SK-N-SH treated with all-trans-retinoic acid at 6 μM for 48 hours (cell line): ENCODE results near the gene TADA2B.

ENCODE experiments used
- ARNTL ChIP-seq: fragments of 450-650 bp; formaldehyde crosslinking; IDR thresholded peaks from 2 replicates; pipeline ENCODE4 v1.5.0; 2020; ENCODE audit warnings: low read depth, mild to moderate bottlenecking, moderate library complexity, borderline replicate concordance
- ISL1 ChIP-seq: fragments of 250-450 bp; sonication (Bioruptor Pico); IDR thresholded peaks from 2 replicates; pipeline ENCODE4 v2.1.2; 2022; ENCODE audit warnings: mild to moderate bottlenecking, moderate library complexity
- OSR1 ChIP-seq: fragments of 250-450 bp; sonication (Bioruptor Pico); IDR thresholded peaks from 2 replicates; pipeline ENCODE4 v1.8.0; 2022; ENCODE audit warnings: moderate library complexity, mild to moderate bottlenecking, inconsistent platforms
- RARB ChIP-seq: fragments of 250-450 bp; sonication (Bioruptor Pico); IDR thresholded peaks from 2 replicates; pipeline ENCODE4 v1.8.0; 2021; ENCODE audit warnings: mild to moderate bottlenecking, moderate library complexity
- ZFP3 ChIP-seq: fragments of 250-450 bp; sonication (Bioruptor Pico); IDR thresholded peaks from 2 replicates; pipeline ENCODE4 v1.5.0; 2020; ENCODE audit warnings: mild to moderate bottlenecking, moderate library complexity
- TF ChIP-seq, protein P1 (sequence below): fragments of 250-450 bp; sonication (Bioruptor Pico); IDR thresholded peaks from 2 replicates; pipeline ENCODE4 v1.5.1; 2020; ENCODE audit warnings: low read depth, mild to moderate bottlenecking, moderate library complexity
- TF ChIP-seq, protein P2 (sequence below): fragments of 250-450 bp; sonication (Bioruptor Pico); IDR thresholded peaks from 2 replicates; pipeline ENCODE4 v1.8.0; 2021; ENCODE audit warnings: low read depth, mild to moderate bottlenecking, moderate library complexity, borderline replicate concordance
- TF ChIP-seq, protein P3 (sequence below): fragments of 250-450 bp; sonication (Bioruptor Pico); IDR thresholded peaks from 2 replicates; pipeline ENCODE4 v1.8.0; 2020; ENCODE audit warnings: mild to moderate bottlenecking, moderate library complexity, borderline replicate concordance

DNA sequence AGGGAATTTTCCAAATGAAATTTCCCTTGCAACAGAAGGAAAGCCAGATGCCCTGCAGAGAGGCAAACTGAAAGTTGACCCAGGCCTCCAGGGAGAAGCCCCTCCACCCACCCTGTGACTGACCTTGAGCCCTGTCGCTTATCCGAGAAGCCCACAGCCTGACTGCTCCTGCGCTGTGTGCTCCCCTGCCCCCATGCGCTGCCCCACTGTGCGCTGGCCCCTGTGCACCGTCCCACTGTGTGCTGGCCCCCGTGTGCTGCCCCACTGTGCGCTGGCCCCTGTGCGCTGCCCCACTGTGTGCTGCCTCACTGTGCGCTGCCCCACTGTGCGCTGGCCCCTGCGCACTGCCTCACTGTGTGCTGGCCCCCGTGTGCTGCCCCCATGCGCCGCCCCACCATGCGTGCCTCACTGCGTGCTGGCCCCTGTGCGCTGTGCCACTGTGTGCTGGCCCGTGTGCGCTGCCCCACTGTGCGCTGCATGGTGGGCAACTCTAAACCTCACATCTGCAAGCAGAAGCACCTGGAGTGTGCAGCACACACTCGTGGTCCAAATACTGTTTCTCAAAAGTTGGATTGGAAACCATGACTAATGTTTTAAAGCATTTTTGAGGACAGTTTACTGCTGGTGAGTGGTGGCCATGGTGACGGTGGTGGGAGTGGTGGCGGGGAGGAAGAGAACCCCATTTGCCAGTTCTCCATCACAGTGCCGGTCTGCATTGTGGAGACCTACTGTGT, 33.0 kb downstream of the TADA2B start:
- no peak for TF ChIP-seq ISL1
- TF ChIP-seq, protein P1, sequence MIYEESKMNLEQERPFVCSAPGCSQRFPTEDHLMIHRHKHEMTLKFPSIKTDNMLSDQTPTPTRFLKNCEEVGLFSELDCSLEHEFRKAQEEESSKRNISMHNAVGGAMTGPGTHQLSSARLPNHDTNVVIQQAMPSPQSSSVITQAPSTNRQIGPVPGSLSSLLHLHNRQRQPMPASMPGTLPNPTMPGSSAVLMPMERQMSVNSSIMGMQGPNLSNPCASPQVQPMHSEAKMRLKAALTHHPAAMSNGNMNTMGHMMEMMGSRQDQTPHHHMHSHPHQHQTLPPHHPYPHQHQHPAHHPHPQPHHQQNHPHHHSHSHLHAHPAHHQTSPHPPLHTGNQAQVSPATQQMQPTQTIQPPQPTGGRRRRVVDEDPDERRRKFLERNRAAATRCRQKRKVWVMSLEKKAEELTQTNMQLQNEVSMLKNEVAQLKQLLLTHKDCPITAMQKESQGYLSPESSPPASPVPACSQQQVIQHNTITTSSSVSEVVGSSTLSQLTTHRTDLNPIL: no peak
- TF ChIP-seq, protein P2, sequence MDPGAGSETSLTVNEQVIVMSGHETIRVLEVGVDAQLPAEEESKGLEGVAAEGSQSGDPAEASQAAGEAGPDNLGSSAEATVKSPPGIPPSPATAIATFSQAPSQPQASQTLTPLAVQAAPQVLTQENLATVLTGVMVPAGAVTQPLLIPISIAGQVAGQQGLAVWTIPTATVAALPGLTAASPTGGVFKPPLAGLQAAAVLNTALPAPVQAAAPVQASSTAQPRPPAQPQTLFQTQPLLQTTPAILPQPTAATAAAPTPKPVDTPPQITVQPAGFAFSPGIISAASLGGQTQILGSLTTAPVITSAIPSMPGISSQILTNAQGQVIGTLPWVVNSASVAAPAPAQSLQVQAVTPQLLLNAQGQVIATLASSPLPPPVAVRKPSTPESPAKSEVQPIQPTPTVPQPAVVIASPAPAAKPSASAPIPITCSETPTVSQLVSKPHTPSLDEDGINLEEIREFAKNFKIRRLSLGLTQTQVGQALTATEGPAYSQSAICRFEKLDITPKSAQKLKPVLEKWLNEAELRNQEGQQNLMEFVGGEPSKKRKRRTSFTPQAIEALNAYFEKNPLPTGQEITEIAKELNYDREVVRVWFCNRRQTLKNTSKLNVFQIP (CRISPR knock-in tag): no peak
- TF ChIP-seq, protein P3, sequence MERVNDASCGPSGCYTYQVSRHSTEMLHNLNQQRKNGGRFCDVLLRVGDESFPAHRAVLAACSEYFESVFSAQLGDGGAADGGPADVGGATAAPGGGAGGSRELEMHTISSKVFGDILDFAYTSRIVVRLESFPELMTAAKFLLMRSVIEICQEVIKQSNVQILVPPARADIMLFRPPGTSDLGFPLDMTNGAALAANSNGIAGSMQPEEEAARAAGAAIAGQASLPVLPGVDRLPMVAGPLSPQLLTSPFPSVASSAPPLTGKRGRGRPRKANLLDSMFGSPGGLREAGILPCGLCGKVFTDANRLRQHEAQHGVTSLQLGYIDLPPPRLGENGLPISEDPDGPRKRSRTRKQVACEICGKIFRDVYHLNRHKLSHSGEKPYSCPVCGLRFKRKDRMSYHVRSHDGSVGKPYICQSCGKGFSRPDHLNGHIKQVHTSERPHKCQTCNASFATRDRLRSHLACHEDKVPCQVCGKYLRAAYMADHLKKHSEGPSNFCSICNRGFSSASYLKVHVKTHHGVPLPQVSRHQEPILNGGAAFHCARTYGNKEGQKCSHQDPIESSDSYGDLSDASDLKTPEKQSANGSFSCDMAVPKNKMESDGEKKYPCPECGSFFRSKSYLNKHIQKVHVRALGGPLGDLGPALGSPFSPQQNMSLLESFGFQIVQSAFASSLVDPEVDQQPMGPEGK: no peak
- TF ChIP-seq OSR1 (CRISPR knock-in tag): no peak
- no peak for TF ChIP-seq ZFP3 (CRISPR knock-in tag)
- no peak for TF ChIP-seq RARB
- no peak for TF ChIP-seq ARNTL (CRISPR knock-in tag)
